Right lobe of liver (tissue), 4 donors: ENCODE data around the gene PPARA.

Experiments
- POLR2A ChIP-seq: fragments of 450-650 bp; IDR thresholded peaks from one replicate; pipeline ENCODE4 v1.6.1; 2017; ENCODE audit warnings: antibody characterized with exemption, mild to moderate bottlenecking
- TF ChIP-seq, protein P1 (sequence below), 4 donors: fragments of 200-600 bp in 3 of 4; fragments of 450-650 bp in 1 of 4; IDR thresholded peaks; one replicate each; pipeline versions ENCODE4 v1.5.1 to v1.8.0; 2016 to 2022; ENCODE audit warnings: antibody characterized with exemption in 4 of 4, mild to moderate bottlenecking in 2 of 4
- donor health status: DM: no; HTN: no; CAD: no.
- donor health status: DM: no; HTN: no; CAD: no.
- donor health status: DM: no; HTN: yes; CAD: no.

DNA sequence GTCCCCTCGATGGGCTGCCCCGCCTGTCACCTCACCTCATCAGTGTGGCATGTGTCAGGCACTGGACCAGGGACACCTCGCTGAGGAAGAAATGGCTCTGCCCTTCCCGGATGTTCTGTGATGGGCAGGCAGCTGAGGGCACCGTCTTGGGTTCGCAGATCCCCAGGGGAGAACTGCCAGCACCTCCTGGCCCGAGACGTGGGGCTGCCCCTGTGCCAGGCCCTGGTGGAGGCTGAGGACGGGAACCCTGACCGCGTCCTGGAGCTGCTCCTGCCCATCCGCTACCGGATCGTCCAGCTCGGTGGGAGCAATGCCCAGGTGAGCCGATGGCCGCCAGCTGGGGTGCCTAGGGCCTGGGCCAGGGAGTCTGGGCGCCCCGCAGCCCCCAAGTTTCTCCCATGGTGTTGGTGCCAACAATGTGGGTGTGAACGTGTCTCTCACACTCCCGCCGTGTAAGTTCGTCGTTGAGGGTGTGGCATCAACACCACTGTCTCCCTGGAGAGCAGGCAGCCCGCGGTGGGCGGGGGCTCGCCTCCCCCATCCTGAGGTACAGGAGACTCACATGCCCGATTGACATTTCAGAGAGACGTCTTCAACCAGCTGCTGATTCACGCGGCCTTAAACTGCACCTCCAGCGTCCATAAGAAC lies 139.0 kb downstream of the PPARA start:
- TF ChIP-seq, protein P1, sequence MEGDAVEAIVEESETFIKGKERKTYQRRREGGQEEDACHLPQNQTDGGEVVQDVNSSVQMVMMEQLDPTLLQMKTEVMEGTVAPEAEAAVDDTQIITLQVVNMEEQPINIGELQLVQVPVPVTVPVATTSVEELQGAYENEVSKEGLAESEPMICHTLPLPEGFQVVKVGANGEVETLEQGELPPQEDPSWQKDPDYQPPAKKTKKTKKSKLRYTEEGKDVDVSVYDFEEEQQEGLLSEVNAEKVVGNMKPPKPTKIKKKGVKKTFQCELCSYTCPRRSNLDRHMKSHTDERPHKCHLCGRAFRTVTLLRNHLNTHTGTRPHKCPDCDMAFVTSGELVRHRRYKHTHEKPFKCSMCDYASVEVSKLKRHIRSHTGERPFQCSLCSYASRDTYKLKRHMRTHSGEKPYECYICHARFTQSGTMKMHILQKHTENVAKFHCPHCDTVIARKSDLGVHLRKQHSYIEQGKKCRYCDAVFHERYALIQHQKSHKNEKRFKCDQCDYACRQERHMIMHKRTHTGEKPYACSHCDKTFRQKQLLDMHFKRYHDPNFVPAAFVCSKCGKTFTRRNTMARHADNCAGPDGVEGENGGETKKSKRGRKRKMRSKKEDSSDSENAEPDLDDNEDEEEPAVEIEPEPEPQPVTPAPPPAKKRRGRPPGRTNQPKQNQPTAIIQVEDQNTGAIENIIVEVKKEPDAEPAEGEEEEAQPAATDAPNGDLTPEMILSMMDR (IDR thresholded peaks at IDR 0.05): no peak
- no peak for TF ChIP-seq POLR2A
